ENCODE data around the gene A3GALT2.

Gene A3GALT2

GRCh38 chr1:33331444-33332356 lies 10.8 kb upstream of the A3GALT2 start:
- Histone ChIP-seq H3K36me3 (ENCODE audit: insufficient read depth, low read length) (peaks cover 13% of the 10 kb centered on the region), H3K4me1 (ENCODE audit: insufficient read depth, low read length) (no peaks in the 10 kb centered on the region), H3K9me3 (ENCODE audit: control insufficient read depth, insufficient read depth, low read length) (no peaks in the 10 kb centered on the region), H3K9ac (ENCODE audit: low read depth, low read length) (no peak overlapping the region)

GRCh38 chr1:33330906-33331305 lies 10.0 kb upstream of the A3GALT2 start:
- peaks cover 13% of the 10 kb centered on the region for H3K36me3 ChIP-seq (ENCODE audit: insufficient read depth, low read length)

GRCh38 chr1:33330361-33330890 lies 9.5 kb upstream of the A3GALT2 start:
- Histone ChIP-seq H3K4me1 (ENCODE audit: insufficient read depth, low read length) (no peaks in the 10 kb centered on the region), H3K36me3 (ENCODE audit: insufficient read depth, low read length) (peaks cover 14% of the 10 kb centered on the region), H3K9ac (ENCODE audit: low read depth, low read length) (no peak overlapping the region), H3K9me3 (ENCODE audit: control insufficient read depth, insufficient read depth, low read length) (no peaks in the 10 kb centered on the region)

More at GRCh38 chr1:33330906-33331305, 10.0 kb upstream of the A3GALT2 start:
- no peak overlapping the region for H3K9ac ChIP-seq (ENCODE audit: low read depth, low read length)
- no peaks in the 10 kb centered on the region for H3K4me1 ChIP-seq (ENCODE audit: insufficient read depth, low read length)
- H3K9me3 ChIP-seq (ENCODE audit: control insufficient read depth, insufficient read depth, low read length) = no peaks in the 10 kb centered on the region

DNA sequence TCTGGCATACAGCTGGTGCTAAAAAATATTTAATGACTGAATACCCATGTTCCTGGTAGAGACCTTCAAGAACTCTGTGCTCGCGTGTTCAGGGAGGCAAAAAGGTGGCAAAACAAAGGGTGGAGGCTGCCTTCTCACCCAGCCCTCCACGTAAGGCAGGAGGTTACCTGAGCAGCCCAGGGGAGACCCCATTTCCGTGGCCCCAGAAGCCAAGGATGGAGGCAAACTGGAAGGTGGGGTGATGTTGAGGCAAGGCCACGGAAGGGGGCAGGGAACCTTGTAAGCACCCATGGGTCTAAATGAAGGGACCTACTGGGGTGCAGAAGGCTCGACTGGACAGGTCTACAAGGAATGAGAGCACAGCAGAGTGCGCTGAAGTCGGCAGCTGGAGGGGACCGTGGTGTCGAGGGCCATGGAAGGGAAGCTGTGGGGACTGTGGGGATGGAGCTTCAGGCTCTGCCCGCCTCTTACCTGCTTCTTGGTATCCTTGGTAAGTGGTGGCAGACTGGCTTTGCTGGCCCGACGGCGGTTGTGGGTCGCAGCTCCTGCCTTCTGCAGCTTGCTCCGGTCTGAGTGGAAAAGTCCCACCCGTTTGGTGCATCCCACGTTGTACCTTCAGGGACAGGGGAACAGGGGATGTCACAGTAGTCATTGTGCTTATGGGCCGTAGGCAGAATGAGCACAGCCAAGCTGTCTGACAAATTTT lies 8.9 kb upstream of the A3GALT2 start:
- Histone ChIP-seq H3K36me3 (ENCODE audit: insufficient read depth, low read length) (peaks cover 16% of the 10 kb centered on the region), H3K9ac (ENCODE audit: low read depth, low read length) (no peak overlapping the region), H3K9me3 (ENCODE audit: control insufficient read depth, insufficient read depth, low read length) (no peaks in the 10 kb centered on the region), H3K4me1 (ENCODE audit: insufficient read depth, low read length) (no peaks in the 10 kb centered on the region)

DNA sequence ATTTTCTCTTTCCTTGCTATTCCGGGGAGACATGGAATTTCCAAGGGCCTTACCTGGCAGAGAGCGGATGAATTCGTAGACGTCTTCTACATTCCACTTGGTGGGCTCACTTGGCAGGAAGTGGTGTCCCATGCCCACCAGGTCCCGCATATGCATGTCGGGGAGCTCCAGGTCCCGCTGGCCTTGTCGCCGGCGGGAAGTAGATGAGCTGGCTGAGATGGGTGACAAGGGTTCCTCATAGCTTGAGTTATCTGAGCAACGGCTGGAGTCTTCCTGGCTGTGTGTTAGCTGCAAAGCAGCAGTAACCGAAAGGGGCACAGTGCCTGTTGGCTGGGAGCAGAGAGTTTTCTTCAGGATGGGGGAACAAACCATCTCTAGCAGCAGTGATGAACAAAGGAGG lies 7.9 kb upstream of the A3GALT2 start:
- Histone ChIP-seq H3K4me1 (ENCODE audit: insufficient read depth, low read length) (no peaks in the 10 kb centered on the region), H3K9ac (ENCODE audit: low read depth, low read length) (no peak overlapping the region), H3K9me3 (ENCODE audit: control insufficient read depth, insufficient read depth, low read length) (no peaks in the 10 kb centered on the region), H3K36me3 (ENCODE audit: insufficient read depth, low read length) (peaks cover 14% of the 10 kb centered on the region)

GRCh38 chr1:33327587-33328325 lies 6.9 kb upstream of the A3GALT2 start:
- Histone ChIP-seq H3K4me1 (ENCODE audit: insufficient read depth, low read length) (no peaks in the 10 kb centered on the region), H3K9me3 (ENCODE audit: control insufficient read depth, insufficient read depth, low read length) (no peaks in the 10 kb centered on the region), H3K36me3 (ENCODE audit: insufficient read depth, low read length) (peaks cover 9% of the 10 kb centered on the region), H3K9ac (ENCODE audit: low read depth, low read length) (no peak overlapping the region)

GRCh38 chr1:33326785-33327184 lies 5.9 kb upstream of the A3GALT2 start:
- H3K36me3 ChIP-seq (ENCODE audit: insufficient read depth, low read length) = peaks cover 9% of the 10 kb centered on the region

DNA sequence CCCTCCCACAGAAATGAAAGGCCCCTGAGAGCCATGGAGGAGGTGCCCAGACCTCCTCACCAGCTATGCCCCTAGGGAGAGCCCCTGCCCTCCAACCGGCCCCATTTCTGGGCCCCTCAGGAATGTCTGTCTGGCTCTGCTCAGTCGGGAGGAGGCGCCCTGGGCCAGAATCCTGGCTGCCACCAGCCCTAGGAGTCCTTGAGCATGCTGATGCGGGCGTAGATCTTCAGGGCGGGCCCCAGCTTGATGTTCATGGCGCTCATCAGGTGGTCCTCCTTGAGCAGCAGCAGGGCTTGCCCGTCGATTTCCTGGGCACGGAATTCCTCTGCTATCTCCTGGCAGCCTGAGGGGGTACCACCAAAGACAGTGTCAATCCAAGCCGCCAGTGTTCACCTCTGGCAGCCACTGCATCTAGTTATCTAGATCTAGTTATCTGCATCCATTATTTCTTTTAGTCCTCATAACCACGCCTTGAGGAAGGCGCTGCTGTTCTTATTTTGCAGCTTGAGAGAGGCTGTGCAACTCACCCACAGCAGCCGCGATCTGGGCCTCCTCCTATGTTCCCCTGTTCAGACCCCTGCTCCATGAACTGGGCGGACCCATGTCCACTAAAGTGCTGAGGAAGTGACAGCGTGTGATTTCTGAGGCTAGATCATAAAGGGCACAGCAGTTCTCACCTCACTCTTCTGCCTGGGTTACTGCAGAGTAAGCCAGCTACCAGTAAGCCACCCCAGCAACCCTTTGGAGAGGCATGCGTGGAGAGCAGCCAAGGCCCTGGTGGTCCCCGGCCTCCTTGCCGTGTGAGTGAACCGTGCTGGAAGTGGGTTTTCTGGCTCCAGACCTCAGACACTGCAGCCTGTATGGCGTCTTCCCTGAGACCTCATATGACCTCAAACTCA lies 4.0 kb upstream of the A3GALT2 start:
- Histone ChIP-seq H3K9me3 (ENCODE audit: control insufficient read depth, insufficient read depth, low read length) (no peaks in the 10 kb centered on the region), H3K36me3 (ENCODE audit: insufficient read depth, low read length) (peaks cover 5% of the 10 kb centered on the region), H3K9ac (ENCODE audit: low read depth, low read length) (no peak overlapping the region), H3K4me1 (ENCODE audit: insufficient read depth, low read length) (no peaks in the 10 kb centered on the region)

More at GRCh38 chr1:33326785-33327184, 5.9 kb upstream of the A3GALT2 start:
- Histone ChIP-seq H3K9me3 (ENCODE audit: control insufficient read depth, insufficient read depth, low read length) (no peaks in the 10 kb centered on the region), H3K4me1 (ENCODE audit: insufficient read depth, low read length) (no peaks in the 10 kb centered on the region), H3K9ac (ENCODE audit: low read depth, low read length) (no peak overlapping the region)

DNA sequence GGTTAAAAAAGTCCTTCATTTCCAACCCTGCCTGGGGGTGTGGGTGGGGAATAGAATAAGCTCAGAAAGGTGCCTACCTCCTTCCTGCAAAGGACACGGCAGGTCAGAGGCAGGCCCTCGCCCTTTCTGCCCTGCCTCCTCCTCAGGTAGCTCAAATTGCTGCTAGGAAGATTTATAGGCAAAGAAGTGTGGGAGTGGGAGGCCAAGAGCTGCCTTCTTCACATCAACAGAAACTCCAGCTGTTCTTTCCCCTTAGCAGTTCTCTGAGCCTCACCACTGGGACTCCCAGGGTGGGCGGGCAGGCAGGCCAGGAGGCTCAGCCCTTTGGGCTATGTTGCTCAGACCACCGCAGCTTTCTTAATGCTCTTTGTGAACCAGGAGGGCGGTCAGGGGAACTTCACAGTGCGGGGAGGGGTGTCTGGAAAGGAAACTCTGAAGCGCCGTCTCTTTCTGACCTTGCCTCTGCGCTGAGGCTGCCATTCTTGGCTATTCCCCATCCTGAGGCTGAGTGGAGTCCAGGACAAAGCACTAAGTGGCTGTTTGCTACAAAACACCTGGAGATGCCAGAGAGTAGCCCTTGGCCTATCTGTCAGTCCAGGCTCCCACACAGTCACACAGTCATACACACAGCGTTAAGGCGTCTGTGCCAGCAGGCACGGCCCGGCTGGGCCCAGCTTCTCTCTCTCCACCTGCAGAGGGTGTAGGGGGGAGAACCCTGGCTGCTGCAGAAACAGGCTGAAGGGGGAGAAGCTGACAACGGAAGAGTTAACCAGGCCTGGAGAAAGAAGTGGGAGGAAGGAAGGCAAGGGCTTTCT lies 3.0 kb upstream of the A3GALT2 start:
- H3K4me1 ChIP-seq (ENCODE audit: insufficient read depth, low read length) = no peaks in the 10 kb centered on the region
- peaks cover 5% of the 10 kb centered on the region; the same call in 1 of the 2 replicates for H3K36me3 ChIP-seq (ENCODE audit: insufficient read depth, low read length)
- no peaks in the 10 kb centered on the region for H3K9me3 ChIP-seq (ENCODE audit: control insufficient read depth, insufficient read depth, low read length)
- H3K9ac ChIP-seq (ENCODE audit: low read depth, low read length) = no peak overlapping the region

- Histone ChIP-seq H3K9me3 (ENCODE audit: control insufficient read depth, insufficient read depth, low read length) (no peaks in the 10 kb centered on the region), H3K4me1 (ENCODE audit: insufficient read depth, low read length) (no peaks in the 10 kb centered on the region), H3K36me3 (ENCODE audit: insufficient read depth, low read length) (peaks cover 4% of the 10 kb centered on the region; the same call in 1 of the 2 replicates), H3K9ac (ENCODE audit: low read depth, low read length) (no peak overlapping the region)
Measured at GRCh38 chr1:33322870-33323585, 2.1 kb upstream of the A3GALT2 start.

GRCh38 chr1:33322109-33322508 lies 1.2 kb upstream of the A3GALT2 start:
- no peaks in the 10 kb centered on the region for H3K9me3 ChIP-seq (ENCODE audit: control insufficient read depth, insufficient read depth, low read length)
- 0 out of 2 replicates have a peak, but pooled peaks cover 2% of the 10 kb centered on the region for H3K36me3 ChIP-seq (ENCODE audit: insufficient read depth, low read length)
- no peak overlapping the region for H3K9ac ChIP-seq (ENCODE audit: low read depth, low read length)
- H3K4me1 ChIP-seq (ENCODE audit: insufficient read depth, low read length) = no peaks in the 10 kb centered on the region

DNA sequence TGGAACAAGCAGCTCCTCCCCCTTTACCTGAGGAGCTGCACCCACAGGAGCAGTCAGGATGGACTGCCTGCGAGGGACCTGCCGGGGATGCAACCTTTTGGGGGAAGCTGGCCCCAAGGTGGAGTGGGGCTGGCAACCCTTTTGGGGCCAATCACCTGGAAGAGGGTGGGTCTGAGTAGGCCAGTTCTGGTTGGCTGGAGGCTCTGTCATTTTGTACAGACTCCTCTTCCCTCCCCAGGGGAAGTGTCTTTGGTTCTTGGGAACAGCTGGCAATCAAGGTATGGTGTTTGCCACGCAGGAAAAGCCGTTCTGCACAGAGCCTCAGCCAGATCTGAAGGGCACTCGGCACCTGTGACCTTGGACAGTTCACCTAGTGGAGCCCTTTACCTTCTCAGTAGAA lies 280 bp upstream of the A3GALT2 start:
- Histone ChIP-seq H3K36me3 (ENCODE audit: insufficient read depth, low read length) (0 out of 2 replicates have a peak, but pooled peaks cover 2% of the 10 kb centered on the region), H3K9me3 (ENCODE audit: control insufficient read depth, insufficient read depth, low read length) (no peaks in the 10 kb centered on the region), H3K9ac (ENCODE audit: low read depth, low read length) (no peak overlapping the region), H3K4me1 (ENCODE audit: insufficient read depth, low read length) (no peaks in the 10 kb centered on the region)
